ENCODE data around the gene GTF2B. TPM values are rescaled to one million over a fixed set of nuclear protein-coding genes. Genes with fewer than 3 reads are reported as not detected.
A peak's percentile ranks its signal among the peaks of the same experiment; 100 is the strongest.
"Not testable (repeated sequence)": the region's sequence is repeated elsewhere in the genome, so short reads cannot be mapped to it uniquely, and the experiment has no call there.

The GTF2B gene
- total RNA-seq, 1 donor: 31.5 TPM

GRCh38 chr1:88875595-88875994 lies 15.8 kb downstream of the GTF2B start:
- Histone ChIP-seq H3K4me2 (ENCODE audit: insufficient read depth, low read length) (no peak overlapping the region), H3K9me3 (ENCODE audit: low read depth, low read length) (no peaks in the 10 kb centered on the region), H3K27me3 (ENCODE audit: insufficient read depth, low read length) (no peaks in the 10 kb centered on the region), H4K20me1 (ENCODE audit: insufficient read depth, low read length) (peaks cover 6% of the 10 kb centered on the region), H3K79me2 (ENCODE audit: insufficient read depth, low read length) (peaks cover 75% of the 10 kb centered on the region), H3K27ac (ENCODE audit: low read depth, low read length) (no peak overlapping the region), H2AFZ (ENCODE audit: low read length) (no peak overlapping the region), H3K36me3 (ENCODE audit: insufficient read depth, low read length) (peaks cover 17% of the 10 kb centered on the region), H3K4me1 (ENCODE audit: insufficient read depth, low read length) (peaks cover 3% of the 10 kb centered on the region), H3K4me3 (ENCODE audit: insufficient read depth, low read length) (no peak overlapping the region)
- TF ChIP-seq CTCF (IDR thresholded peaks at IDR 0.05; ENCODE audit: extremely low read depth, low read depth, low read length): no peak
- peak; percentile 5 for DNase-seq (ENCODE audit: insufficient read length, low spot score, missing footprints)

GRCh38 chr1:88873737-88874349 lies 17.5 kb downstream of the GTF2B start:
- Histone ChIP-seq H2AFZ (ENCODE audit: low read length) (no peak overlapping the region), H3K9me3 (ENCODE audit: low read depth, low read length) (no peaks in the 10 kb centered on the region), H3K4me1 (ENCODE audit: insufficient read depth, low read length) (peaks cover 3% of the 10 kb centered on the region), H3K36me3 (ENCODE audit: insufficient read depth, low read length) (peaks cover 9% of the 10 kb centered on the region), H3K27ac (ENCODE audit: low read depth, low read length) (no peak overlapping the region), H3K27me3 (ENCODE audit: insufficient read depth, low read length) (no peaks in the 10 kb centered on the region), H3K79me2 (ENCODE audit: insufficient read depth, low read length) (peaks cover 80% of the 10 kb centered on the region), H3K4me3 (ENCODE audit: insufficient read depth, low read length) (no peak overlapping the region), H4K20me1 (ENCODE audit: insufficient read depth, low read length) (peaks cover 6% of the 10 kb centered on the region), H3K4me2 (ENCODE audit: insufficient read depth, low read length) (no peak overlapping the region)
- no peak for TF ChIP-seq CTCF (IDR thresholded peaks at IDR 0.05; ENCODE audit: extremely low read depth, low read depth, low read length)
- DNase-seq (ENCODE audit: insufficient read length, low spot score, missing footprints): no peak

- not testable (repeated sequence) for H3K27ac ChIP-seq (ENCODE audit: low read depth, low read length); DNase-seq (ENCODE audit: insufficient read length, low spot score, missing footprints); H2AFZ ChIP-seq (ENCODE audit: low read length); H3K4me2 ChIP-seq (ENCODE audit: insufficient read depth, low read length); H3K27me3 ChIP-seq (ENCODE audit: insufficient read depth, low read length); H4K20me1 ChIP-seq (ENCODE audit: insufficient read depth, low read length); H3K9me3 ChIP-seq (ENCODE audit: low read depth, low read length); H3K4me3 ChIP-seq (ENCODE audit: insufficient read depth, low read length); H3K4me1 ChIP-seq (ENCODE audit: insufficient read depth, low read length); H3K36me3 ChIP-seq (ENCODE audit: insufficient read depth, low read length)
- H3K79me2 ChIP-seq (ENCODE audit: insufficient read depth, low read length): peaks cover 78% of the 10 kb centered on the region
Observed at GRCh38 chr1:88869644-88870043, 21.7 kb downstream of the GTF2B start.

- Histone ChIP-seq H3K36me3 (ENCODE audit: insufficient read depth, low read length) (peaks cover 5% of the 10 kb centered on the region), H3K4me1 (ENCODE audit: insufficient read depth, low read length) (peaks cover 7% of the 10 kb centered on the region), H2AFZ (ENCODE audit: low read length) (no peak overlapping the region), H3K79me2 (ENCODE audit: insufficient read depth, low read length) (peaks cover 78% of the 10 kb centered on the region), H3K9me3 (ENCODE audit: low read depth, low read length) (no peaks in the 10 kb centered on the region), H3K27ac (ENCODE audit: low read depth, low read length) (peak overlapping the region; percentile 63), H3K27me3 (ENCODE audit: insufficient read depth, low read length) (no peaks in the 10 kb centered on the region), H3K4me3 (ENCODE audit: insufficient read depth, low read length) (no peak overlapping the region), H3K4me2 (ENCODE audit: insufficient read depth, low read length) (peak overlapping the region; percentile 1), H4K20me1 (ENCODE audit: insufficient read depth, low read length) (peaks cover 3% of the 10 kb centered on the region)
- no peak for TF ChIP-seq CTCF (IDR thresholded peaks at IDR 0.05; ENCODE audit: extremely low read depth, low read depth, low read length)
- peak; percentile 66 for DNase-seq (ENCODE audit: insufficient read length, low spot score, missing footprints)
Observed at GRCh38 chr1:88867743-88868521, 23.4 kb downstream of the GTF2B start.

Data from osteoblast (primary cell).